HepG2 (cell line): ENCODE measurements around the gene AXIN1. TPM values are rescaled to one million over a fixed set of nuclear protein-coding genes. Genes with fewer than 3 reads are reported as not detected.
A peak's percentile ranks its signal among the peaks of the same experiment; 100 is the strongest.

ENCODE experiments used
- ATM ChIP-seq: fragments of 450-650 bp; IDR thresholded peaks from 2 replicates; pipeline ENCODE4 v1.7.1; 2017; ENCODE audit warnings: mild to moderate bottlenecking, borderline replicate concordance
- CCDC6 ChIP-seq: sonication (generic); formaldehyde crosslinking; IDR thresholded peaks from 2 replicates; pipeline ENCODE4 v1.8.1; 2022; ENCODE audit warnings: mild to moderate bottlenecking, missing genetic modification reagents, moderate library complexity
- DNMT1 ChIP-seq: sonication (generic); formaldehyde crosslinking; IDR thresholded peaks from 2 replicates; pipeline ENCODE4 v1.5.1; 2020; ENCODE audit warnings: mild to moderate bottlenecking, missing genetic modification reagents
- KDM3A ChIP-seq: IDR thresholded peaks from 2 replicates; pipeline ENCODE4 v1.6.1; 2018; ENCODE audit warnings: low read depth, missing compliant biosample characterization
- MATR3 ChIP-seq: sonication (generic); formaldehyde crosslinking; IDR thresholded peaks from 2 replicates; pipeline ENCODE4 v1.4.0; 2020; ENCODE audit warnings: missing genetic modification reagents
- RBFOX2 ChIP-seq: fragments of 200-400 bp; formaldehyde crosslinking; IDR thresholded peaks from 2 replicates; pipeline ENCODE4 v1.6.1; 2017; ENCODE audit warnings: low read depth, mild to moderate bottlenecking, low read length
- SOX5 ChIP-seq: IDR thresholded peaks from 2 replicates; pipeline ENCODE4 v1.6.1; 2016; ENCODE audit warnings: borderline replicate concordance
- ZNF143 ChIP-seq: sonication (generic); formaldehyde crosslinking; IDR thresholded peaks from 2 replicates; pipeline ENCODE4 v1.4.0; 2020; ENCODE audit warnings: missing genetic modification reagents
- ZNF343 ChIP-seq: sonication (generic); formaldehyde crosslinking; IDR thresholded peaks from 2 replicates; pipeline ENCODE4 v1.4.0; 2020; ENCODE audit warnings: mild to moderate bottlenecking, missing genetic modification reagents
- ZNF558 ChIP-seq: sonication (generic); formaldehyde crosslinking; IDR thresholded peaks from 2 replicates; pipeline ENCODE4 v1.9.0; 2022; ENCODE audit warnings: mild to moderate bottlenecking, missing genetic modification reagents, borderline replicate concordance
- ZNF605 ChIP-seq: sonication (generic); formaldehyde crosslinking; IDR thresholded peaks from 2 replicates; pipeline ENCODE4 v1.8.0; 2022; ENCODE audit warnings: mild to moderate bottlenecking, missing genetic modification reagents
- ZNF768 ChIP-seq: sonication (generic); formaldehyde crosslinking; IDR thresholded peaks from 2 replicates; pipeline ENCODE4 v1.4.0; 2020; ENCODE audit warnings: missing genetic modification reagents
- ZSCAN12 ChIP-seq: sonication (generic); formaldehyde crosslinking; IDR thresholded peaks from 2 replicates; pipeline ENCODE4 v1.9.0; 2021; ENCODE audit warnings: mild to moderate bottlenecking, missing genetic modification reagents
- polyA plus RNA-seq, 8 experiments: library from polyadenylated mRNA; depleted of rRNA in 3 of 8; stranded (reverse) in 7 of 8; unstranded in 1 of 8; fragments of >200 nt; fragmentation: Illumina TruSeq in 4 of 8; extraction: Trizol in 4 of 8; gene quantifications; 2 replicates each; pipeline versions ENCODE4 v1.2.1 to v1.2.3, GENCODE V29; 2011 to 2016; ENCODE audit warnings: low read depth in 4 of 8, missing spikeins in 1 of 8, mixed read lengths in 1 of 8; ENCODE audit not compliant: insufficient read depth in 1 of 8
- total RNA-seq, 5 experiments: library from RNA; depleted of rRNA; stranded (reverse); fragments of >200 nt; fragmentation: Illumina TruSeq; extraction: Trizol; gene quantifications; 2 replicates each; pipeline ENCODE4 v1.2.3, GENCODE V29; 2016; ENCODE audit warnings: low read depth in 1 of 5
- TF ChIP-seq, protein P1 (sequence below): sonication (generic); formaldehyde crosslinking; IDR thresholded peaks from 2 replicates; pipeline ENCODE4 v1.4.0; 2020; ENCODE audit warnings: missing genetic modification reagents
- TF ChIP-seq, protein P2 (sequence below): sonication (generic); formaldehyde crosslinking; IDR thresholded peaks from 2 replicates; pipeline ENCODE4 v1.4.0; 2020; ENCODE audit warnings: mild to moderate bottlenecking, missing genetic modification reagents
- TF ChIP-seq, protein P3 (sequence below): sonication (generic); formaldehyde crosslinking; IDR thresholded peaks from 2 replicates; pipeline ENCODE4 v1.4.0; 2020; ENCODE audit warnings: missing genetic modification reagents

Gene AXIN1
- total and polyA plus RNA-seq, 2 of the 13 experiments (the other 11 are each of a cell fraction or from before 2014, with no cell fraction given), result 24.0 to 26.0 TPM

GRCh38 chr16:352547-353403, at the start of gene AXIN1 (continued):
- TF ChIP-seq ZNF143 (0 out of 2 replicates have a peak, but pooled peaks have one; percentile 17), MATR3 (no peak), ZNF768 (no peak), RBFOX2 (peak; percentile 72), ZNF605 (CRISPR knock-in tag) (peak; percentile 82), ZNF558 (CRISPR knock-in tag) (0 out of 2 replicates have a peak, but pooled peaks have one; percentile 1), ZSCAN12 (CRISPR knock-in tag) (no peak), ATM (no peak), CCDC6 (CRISPR knock-in tag) (no peak), SOX5 (CRISPR knock-in tag) (peak; percentile 24; the same call in 1 of the 2 replicates), DNMT1 (CRISPR knock-in tag) (peak; percentile 30; the same call in 1 of the 2 replicates), ZNF343 (CRISPR knock-in tag) (peak; percentile 70; the same call in 1 of the 2 replicates), KDM3A (CRISPR knock-in tag) (peak; percentile 67; the same call in 1 of the 2 replicates)
- TF ChIP-seq, protein P1, sequence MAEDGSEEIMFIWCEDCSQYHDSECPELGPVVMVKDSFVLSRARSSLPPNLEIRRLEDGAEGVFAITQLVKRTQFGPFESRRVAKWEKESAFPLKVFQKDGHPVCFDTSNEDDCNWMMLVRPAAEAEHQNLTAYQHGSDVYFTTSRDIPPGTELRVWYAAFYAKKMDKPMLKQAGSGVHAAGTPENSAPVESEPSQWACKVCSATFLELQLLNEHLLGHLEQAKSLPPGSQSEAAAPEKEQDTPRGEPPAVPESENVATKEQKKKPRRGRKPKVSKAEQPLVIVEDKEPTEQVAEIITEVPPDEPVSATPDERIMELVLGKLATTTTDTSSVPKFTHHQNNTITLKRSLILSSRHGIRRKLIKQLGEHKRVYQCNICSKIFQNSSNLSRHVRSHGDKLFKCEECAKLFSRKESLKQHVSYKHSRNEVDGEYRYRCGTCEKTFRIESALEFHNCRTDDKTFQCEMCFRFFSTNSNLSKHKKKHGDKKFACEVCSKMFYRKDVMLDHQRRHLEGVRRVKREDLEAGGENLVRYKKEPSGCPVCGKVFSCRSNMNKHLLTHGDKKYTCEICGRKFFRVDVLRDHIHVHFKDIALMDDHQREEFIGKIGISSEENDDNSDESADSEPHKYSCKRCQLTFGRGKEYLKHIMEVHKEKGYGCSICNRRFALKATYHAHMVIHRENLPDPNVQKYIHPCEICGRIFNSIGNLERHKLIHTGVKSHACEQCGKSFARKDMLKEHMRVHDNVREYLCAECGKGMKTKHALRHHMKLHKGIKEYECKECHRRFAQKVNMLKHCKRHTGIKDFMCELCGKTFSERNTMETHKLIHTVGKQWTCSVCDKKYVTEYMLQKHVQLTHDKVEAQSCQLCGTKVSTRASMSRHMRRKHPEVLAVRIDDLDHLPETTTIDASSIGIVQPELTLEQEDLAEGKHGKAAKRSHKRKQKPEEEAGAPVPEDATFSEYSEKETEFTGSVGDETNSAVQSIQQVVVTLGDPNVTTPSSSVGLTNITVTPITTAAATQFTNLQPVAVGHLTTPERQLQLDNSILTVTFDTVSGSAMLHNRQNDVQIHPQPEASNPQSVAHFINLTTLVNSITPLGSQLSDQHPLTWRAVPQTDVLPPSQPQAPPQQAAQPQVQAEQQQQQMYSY, result no peak
- TF ChIP-seq, protein P2, sequence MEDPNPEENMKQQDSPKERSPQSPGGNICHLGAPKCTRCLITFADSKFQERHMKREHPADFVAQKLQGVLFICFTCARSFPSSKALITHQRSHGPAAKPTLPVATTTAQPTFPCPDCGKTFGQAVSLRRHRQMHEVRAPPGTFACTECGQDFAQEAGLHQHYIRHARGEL, result no peak
- TF ChIP-seq, protein P3, sequence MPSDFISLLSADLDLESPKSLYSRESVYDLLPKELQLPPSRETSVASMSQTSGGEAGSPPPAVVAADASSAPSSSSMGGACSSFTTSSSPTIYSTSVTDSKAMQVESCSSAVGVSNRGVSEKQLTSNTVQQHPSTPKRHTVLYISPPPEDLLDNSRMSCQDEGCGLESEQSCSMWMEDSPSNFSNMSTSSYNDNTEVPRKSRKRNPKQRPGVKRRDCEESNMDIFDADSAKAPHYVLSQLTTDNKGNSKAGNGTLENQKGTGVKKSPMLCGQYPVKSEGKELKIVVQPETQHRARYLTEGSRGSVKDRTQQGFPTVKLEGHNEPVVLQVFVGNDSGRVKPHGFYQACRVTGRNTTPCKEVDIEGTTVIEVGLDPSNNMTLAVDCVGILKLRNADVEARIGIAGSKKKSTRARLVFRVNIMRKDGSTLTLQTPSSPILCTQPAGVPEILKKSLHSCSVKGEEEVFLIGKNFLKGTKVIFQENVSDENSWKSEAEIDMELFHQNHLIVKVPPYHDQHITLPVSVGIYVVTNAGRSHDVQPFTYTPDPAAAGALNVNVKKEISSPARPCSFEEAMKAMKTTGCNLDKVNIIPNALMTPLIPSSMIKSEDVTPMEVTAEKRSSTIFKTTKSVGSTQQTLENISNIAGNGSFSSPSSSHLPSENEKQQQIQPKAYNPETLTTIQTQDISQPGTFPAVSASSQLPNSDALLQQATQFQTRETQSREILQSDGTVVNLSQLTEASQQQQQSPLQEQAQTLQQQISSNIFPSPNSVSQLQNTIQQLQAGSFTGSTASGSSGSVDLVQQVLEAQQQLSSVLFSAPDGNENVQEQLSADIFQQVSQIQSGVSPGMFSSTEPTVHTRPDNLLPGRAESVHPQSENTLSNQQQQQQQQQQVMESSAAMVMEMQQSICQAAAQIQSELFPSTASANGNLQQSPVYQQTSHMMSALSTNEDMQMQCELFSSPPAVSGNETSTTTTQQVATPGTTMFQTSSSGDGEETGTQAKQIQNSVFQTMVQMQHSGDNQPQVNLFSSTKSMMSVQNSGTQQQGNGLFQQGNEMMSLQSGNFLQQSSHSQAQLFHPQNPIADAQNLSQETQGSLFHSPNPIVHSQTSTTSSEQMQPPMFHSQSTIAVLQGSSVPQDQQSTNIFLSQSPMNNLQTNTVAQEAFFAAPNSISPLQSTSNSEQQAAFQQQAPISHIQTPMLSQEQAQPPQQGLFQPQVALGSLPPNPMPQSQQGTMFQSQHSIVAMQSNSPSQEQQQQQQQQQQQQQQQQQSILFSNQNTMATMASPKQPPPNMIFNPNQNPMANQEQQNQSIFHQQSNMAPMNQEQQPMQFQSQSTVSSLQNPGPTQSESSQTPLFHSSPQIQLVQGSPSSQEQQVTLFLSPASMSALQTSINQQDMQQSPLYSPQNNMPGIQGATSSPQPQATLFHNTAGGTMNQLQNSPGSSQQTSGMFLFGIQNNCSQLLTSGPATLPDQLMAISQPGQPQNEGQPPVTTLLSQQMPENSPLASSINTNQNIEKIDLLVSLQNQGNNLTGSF (CRISPR knock-in tag), result 0 out of 2 replicates have a peak, but pooled peaks have one; percentile 17
